GM18861 (cell line): Measurements from ENCODE around the gene RAP1GAP2.

ENCODE experiments used
- ATAC-seq: cut with Tn5 transposase; IDR thresholded peaks from one replicate; pipeline ENCODE4 v1.9.1; 2021; ENCODE audit not compliant: unreplicated experiment

RAP1GAP2 gene

GRCh38 chr17:2940352-2940751 is 144.1 kb downstream of the RAP1GAP2 start:
- no peak for ATAC-seq

GRCh38 chr17:2943981-2944380 is 147.7 kb downstream of the RAP1GAP2 start:
- ATAC-seq: no peak

GRCh38 chr17:2945299-2945698 is 149.1 kb downstream of the RAP1GAP2 start:
- no peak for ATAC-seq

- no peak for ATAC-seq
These were observed 149.9 kb downstream of the RAP1GAP2 start for GRCh38 chr17:2946144-2946543.

- ATAC-seq: no peak
These were observed 151.3 kb downstream of the RAP1GAP2 start for GRCh38 chr17:2947588-2947950.

- ATAC-seq: no peak
These were observed 151.8 kb downstream of the RAP1GAP2 start for GRCh38 chr17:2947996-2948550.

DNA sequence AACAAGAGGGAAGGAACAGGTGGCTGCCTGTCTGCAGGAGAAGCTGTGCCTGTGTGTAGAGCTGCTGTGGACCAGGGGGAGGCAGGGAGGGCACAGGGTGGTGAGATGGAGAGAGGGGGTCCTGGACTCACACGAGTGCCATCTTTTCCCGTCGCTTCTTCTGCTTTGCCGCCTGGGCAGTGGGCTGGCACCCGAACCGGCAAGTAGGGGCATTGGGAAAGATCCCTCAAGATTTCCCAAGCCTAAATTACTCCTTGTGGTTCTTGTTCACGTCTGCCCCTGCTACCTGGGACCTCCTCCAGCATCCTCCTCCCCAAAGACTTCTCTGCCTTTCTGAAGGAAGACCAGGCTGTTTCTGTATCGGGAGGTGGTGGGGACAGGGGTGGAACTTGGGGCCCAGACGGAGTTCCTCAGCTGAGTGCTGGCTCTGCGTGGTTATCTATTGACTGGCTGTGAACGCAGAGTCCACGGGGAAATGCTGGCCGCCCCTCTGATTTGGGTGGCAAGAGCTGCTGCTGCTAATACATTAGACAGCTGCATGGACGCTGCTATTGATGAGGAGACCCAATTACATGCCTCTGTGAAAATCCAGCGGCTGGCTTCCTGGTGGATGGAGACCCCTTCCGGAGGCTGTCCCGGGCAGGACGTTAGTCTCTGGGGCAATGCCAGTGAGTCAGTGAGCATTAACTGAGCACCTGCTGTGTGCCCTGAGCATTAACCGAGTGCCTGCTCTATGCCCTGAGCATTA is 152.7 kb downstream of the RAP1GAP2 start:
- ATAC-seq: no peak

- no peak for ATAC-seq
These were observed 153.3 kb downstream of the RAP1GAP2 start for GRCh38 chr17:2949469-2950044.

DNA sequence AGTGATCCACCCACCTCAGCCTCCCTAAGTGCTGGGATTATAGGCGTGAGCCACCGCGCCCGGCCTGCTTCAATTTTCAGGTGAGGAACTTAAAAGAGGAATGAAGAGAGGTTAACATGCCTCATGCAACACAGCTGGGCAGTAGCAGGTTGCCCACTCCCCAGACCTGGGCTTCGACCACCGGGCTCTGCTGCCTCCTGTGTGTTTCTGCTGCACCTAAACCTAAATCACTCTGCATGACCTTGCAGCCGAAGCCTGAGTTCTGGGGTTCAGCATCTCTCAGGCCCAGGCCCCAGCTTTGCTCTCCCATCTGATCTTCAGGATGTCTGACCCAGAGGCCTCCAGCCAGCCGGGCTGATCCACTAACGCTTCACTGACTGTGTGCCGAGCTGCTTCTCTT is 154.6 kb downstream of the RAP1GAP2 start:
- ATAC-seq: no peak

DNA sequence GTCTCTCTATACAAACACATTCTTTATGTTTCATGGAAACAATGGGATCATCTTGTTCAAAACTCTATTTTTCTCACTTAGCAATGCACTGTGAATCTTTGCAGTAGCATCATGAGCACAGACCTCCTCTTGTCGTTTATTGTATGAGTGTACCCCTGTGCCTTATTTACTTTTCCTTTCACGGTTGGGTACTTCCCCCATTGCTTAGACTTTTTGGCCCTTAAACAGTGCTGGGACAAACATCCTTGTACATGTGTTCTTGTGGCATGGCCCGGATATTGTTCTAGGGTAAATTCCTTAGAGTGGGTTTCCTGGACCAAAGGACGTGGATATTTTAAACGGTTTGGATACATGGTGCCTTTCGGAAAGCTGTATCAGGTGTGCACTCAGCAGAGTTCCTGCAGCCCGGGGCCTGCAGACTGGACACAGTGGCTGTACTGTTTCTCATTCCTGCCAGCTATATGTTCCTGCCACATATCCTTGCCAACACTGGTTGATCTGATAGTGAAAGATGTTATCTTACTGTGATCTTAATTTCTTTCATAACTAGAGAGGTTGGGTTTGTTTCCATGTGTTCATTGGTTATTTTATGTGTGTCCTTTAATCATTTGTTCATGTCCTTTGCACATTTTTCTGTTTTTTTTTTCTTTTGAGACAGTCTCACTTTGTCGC is 156.1 kb downstream of the RAP1GAP2 start:
- no peak for ATAC-seq

GRCh38 chr17:2954898-2955445 is 158.7 kb downstream of the RAP1GAP2 start:
- no peak for ATAC-seq

DNA sequence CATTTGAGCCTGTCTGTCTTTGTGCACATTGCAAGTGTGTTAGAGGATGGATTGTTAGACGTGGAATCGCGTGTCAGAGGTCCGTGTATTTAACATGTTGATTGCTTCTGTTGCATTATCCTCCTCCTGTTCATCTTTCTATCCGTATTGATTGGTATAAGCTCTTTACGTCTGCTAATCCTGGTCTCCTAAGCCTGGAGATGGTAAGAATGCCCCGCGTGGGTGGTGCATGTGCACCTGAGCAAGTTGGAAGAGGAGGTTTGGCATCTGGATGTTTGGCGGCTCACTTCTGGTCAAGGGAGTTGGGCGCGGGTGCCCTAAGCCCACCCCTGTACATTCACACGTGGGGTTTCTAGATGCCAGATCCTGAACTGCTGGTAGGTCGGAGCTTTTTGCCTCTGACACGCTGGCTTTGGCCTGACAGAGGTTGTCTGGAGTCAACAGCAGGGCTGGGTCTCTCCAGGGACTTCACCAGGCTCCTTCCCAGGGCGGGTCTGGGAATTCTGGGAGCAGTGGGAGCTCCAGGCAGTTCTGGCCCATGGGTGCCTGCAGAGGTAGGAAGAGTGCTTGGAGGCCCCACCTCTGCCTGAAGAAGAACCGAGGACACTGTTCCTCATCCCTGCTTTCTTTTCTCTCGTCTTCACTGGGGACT is 159.8 kb downstream of the RAP1GAP2 start:
- no peak for ATAC-seq

DNA sequence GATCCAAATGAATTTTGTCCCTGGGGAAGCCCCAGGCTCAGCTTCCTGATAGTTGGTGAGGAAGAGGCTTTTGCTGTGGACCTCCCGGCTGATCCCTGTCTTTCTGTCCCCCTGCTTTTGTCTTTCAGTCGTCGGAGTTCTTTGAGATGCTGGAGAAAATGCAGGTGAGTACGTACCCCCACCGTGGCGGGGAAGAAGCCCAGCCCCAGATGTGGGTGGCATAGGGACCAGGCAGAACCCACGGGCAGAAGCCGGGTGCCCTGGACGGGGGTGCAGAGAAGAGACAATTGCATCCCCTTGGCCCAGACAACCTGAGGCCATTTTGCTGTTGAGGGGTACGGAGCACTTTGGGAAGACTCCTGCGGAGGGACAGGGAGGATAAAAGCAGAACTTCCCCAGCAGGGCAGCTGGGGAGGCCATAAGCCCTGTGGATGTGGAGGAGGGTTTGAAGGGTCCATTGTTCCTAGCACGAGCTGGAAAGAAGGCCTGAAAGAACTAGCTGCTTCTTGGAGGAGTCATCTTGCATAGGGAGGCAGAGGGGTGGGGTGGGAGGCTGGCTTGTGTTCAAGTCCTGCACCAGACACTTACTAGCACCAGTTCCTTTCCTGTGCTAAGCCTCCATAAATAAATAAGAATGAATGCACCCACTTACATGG is 161.5 kb downstream of the RAP1GAP2 start:
- no peak for ATAC-seq

DNA sequence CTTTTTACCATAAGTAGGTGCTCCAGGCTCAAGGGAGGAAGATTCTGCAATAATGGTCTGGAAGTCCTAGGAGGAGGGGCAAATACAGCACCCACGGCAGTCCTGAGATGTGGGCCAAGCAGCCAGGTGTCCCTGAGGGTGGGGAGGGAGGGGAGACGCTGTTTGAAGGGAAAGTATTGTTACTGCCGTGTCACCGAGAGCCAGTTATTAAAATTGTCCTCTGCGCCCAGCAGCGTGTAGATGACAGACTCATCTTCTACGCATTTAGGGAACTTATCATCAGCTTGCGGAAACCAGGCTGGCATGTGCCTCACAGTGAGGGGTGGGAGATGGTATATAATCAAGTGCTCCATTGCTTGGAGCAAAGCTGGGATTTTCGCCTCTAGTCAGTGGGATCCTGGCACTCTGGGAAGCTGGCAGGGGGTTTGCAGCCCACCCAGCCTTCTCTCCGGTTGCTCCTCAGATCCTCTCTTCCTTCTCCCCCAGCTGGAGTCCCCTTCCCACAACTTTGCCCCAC is 162.5 kb downstream of the RAP1GAP2 start:
- no peak for ATAC-seq

GRCh38 chr17:2959371-2960130 is 163.3 kb downstream of the RAP1GAP2 start:
- no peak for ATAC-seq

DNA sequence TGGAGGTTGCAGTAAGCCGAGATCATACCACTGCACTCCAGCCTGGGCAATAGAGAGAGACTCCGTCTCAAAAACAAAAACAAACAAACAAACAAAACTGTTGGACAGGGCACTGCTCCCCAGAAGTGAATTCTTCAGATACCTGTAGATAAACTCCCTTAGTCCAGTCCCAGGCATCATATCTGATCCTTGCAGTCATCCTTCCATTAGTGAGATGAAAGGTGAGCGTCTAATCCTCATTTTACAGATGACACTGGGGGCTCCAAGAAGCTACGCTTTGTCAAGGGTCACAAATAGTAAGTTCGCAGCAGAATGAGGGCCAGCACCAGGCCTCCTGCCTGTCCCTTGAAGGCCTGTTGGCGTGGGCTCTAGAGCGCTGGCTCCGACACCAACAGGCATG is 165.2 kb downstream of the RAP1GAP2 start:
- no peak for ATAC-seq

- no peak for ATAC-seq
These were observed 166.0 kb downstream of the RAP1GAP2 start for GRCh38 chr17:2962236-2962635.

- no peak for ATAC-seq
These were observed 166.5 kb downstream of the RAP1GAP2 start for GRCh38 chr17:2962729-2963128.

DNA sequence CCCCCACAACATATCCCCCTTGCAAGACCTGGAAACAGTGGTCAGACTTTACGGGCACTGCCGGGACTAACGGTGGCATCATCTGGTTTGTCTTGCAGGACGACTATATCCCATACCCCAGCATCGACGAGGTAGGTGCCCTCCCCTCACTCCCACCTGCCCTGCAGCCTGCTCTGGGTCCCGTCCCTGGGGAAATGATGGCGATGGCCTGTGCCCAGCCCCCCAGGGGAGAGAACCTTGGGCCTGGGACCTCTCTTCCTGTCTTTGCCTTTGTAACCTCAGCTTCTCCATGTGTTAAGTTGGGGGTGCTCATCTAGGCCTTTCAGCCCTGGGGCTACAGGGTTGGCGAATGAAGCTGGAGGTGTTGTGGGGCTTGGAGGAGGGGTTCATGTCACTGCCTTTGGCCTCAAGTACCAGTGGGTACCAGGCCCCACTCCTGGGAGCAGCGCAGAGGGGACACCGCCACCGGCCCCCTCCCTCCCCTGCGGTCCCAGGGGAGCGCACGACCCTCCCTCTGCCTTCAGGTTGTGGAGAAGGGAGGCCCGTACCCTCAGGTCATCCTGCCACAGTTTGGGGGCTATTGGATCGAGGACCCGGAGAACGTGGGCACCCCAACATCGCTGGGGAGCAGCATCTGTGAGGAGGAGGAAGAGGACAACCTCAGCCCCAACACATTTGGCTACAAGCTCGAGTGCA is 167.2 kb downstream of the RAP1GAP2 start:
- ATAC-seq: no peak
